ENCODE measurements around the gene GUCA2B. TPM values are rescaled to one million over a fixed set of nuclear protein-coding genes. Genes with fewer than 3 reads are reported as not detected.

GUCA2B gene
- total RNA-seq, 2 donors from 2014 or later, result not detected

DNA sequence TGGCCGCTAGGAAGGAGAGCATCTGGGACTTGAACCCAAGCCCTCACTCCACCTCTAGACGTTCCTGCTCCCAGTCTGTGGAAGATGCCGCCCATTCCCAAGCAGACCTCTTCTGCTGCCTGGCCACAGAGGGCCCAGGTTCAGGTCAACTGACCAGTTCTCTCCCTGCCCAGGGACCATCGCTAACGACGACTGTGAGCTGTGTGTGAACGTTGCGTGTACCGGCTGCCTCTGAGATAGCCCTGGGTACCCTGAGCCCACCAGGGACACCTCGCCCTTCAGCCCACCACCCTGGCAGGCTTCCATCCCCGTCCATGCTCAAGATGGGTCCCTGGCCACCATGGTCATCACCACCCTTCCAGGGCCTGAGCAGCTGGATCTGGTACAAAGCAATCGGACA is 2.2 kb downstream of the GUCA2B start:
- Histone ChIP-seq H3K36me3 (no peaks in the 10 kb centered on the region), H3K27me3 (replicated peaks; ENCODE audit: insufficient read depth) (no peaks in the 10 kb centered on the region), H3K27ac (no peak overlapping the region), H3K9me3 (no peaks in the 10 kb centered on the region), H3K4me3 (no peak overlapping the region), H3K4me1 (replicated peaks) (no peaks in the 10 kb centered on the region)
- DNase-seq (ENCODE audit: low spot score), result no peak
- intact Hi-C loops (cut with DNase I), result no loop called here
- WGBS, result 85% methylated on average over 12 of the region's 12 CpGs
- TF ChIP-seq, protein P1, sequence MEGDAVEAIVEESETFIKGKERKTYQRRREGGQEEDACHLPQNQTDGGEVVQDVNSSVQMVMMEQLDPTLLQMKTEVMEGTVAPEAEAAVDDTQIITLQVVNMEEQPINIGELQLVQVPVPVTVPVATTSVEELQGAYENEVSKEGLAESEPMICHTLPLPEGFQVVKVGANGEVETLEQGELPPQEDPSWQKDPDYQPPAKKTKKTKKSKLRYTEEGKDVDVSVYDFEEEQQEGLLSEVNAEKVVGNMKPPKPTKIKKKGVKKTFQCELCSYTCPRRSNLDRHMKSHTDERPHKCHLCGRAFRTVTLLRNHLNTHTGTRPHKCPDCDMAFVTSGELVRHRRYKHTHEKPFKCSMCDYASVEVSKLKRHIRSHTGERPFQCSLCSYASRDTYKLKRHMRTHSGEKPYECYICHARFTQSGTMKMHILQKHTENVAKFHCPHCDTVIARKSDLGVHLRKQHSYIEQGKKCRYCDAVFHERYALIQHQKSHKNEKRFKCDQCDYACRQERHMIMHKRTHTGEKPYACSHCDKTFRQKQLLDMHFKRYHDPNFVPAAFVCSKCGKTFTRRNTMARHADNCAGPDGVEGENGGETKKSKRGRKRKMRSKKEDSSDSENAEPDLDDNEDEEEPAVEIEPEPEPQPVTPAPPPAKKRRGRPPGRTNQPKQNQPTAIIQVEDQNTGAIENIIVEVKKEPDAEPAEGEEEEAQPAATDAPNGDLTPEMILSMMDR (IDR thresholded peaks at IDR 0.05), result no peak

DNA sequence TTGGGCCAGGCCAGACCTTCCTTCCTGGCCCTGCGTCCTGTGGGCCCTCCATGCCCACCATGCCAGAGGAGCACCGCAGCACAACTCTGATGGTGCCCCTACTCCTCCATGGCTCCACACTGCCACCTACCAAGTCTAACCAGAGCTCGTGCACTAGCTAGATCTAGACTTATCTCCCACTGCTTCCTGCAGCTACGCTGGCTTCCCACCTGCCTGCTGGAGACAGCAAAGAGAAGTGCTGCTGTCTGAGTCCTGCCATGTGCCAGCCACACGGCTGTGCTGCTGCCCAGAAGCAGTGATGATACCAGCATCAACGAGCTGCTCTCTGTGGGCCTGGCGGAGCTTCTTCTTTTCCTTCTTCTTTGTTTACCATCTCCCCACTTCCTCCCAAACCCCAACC is 4.5 kb downstream of the GUCA2B start:
- intact Hi-C loops (cut with DNase I), result no loop called here
- Histone ChIP-seq H3K4me3 (no peak overlapping the region), H3K27ac (no peak overlapping the region), H3K9me3 (no peaks in the 10 kb centered on the region), H3K4me1 (replicated peaks) (no peaks in the 10 kb centered on the region), H3K27me3 (replicated peaks; ENCODE audit: insufficient read depth) (no peaks in the 10 kb centered on the region), H3K36me3 (no peaks in the 10 kb centered on the region)
- DNase-seq (ENCODE audit: low spot score), result no peak
- WGBS, result 69% methylated on average over 7 of the region's 7 CpGs
- TF ChIP-seq POLR2AphosphoS5 (IDR thresholded peaks at IDR 0.05) (no peak), POLR2A (IDR thresholded peaks at IDR 0.05) (no peak)
- TF ChIP-seq, protein P1 (IDR thresholded peaks at IDR 0.05), result no peak

DNA sequence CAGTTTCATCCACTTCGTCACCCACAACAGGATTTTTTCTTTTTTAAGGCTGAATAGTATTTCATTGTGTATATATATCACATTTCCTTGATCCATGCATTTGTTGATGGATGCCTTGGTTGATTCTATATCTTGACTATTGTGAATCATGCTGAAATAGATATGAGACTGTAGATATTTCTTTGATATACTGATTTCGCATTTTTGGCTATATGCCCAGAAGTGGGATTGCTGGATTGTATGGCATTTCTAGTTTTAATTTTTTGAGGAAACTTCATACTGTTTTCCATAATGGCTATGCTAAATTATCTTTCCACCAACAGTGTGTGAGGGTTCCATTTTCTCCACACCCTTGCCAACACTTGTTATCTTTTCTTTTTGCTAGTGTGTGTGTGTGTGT is 5.0 kb downstream of the GUCA2B start:
- Histone ChIP-seq H3K9me3 (no peaks in the 10 kb centered on the region), H3K36me3 (no peaks in the 10 kb centered on the region), H3K27ac (no peak overlapping the region), H3K4me1 (replicated peaks) (no peaks in the 10 kb centered on the region), H3K27me3 (replicated peaks; ENCODE audit: insufficient read depth) (no peaks in the 10 kb centered on the region), H3K4me3 (no peak overlapping the region)
- intact Hi-C loops (cut with DNase I), result no loop called here
- TF ChIP-seq, protein P1 (IDR thresholded peaks at IDR 0.05), result no peak
- no peak for TF ChIP-seq POLR2A (IDR thresholded peaks at IDR 0.05)
- TF ChIP-seq POLR2AphosphoS5 (IDR thresholded peaks at IDR 0.05), result no peak
- no peak for DNase-seq (ENCODE audit: low spot score)
- WGBS, result 73% methylated on average over 2 of the region's 2 CpGs

DNA sequence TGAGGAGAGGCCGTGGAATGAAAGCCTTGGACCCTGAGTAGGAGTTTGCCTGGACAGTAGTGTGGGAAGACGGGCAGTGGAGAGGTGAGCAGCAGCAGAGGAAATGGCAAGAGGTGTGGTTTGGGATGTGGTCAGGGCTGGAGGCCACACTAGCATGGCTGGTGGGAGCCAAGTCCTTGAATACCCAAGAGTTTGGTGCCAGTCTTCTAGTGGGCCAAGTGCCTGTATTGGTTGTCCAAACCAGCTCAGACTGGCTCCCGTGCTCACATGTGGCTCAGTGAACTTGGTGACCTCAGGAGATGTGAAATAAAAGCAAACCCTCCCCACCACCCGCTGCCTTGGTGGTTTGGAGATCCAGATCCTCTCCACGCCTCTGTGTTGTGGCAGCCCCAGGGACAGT is 9.0 kb downstream of the GUCA2B start:
- no peak for DNase-seq (ENCODE audit: low spot score)
- no peak overlapping the region for H3K27ac ChIP-seq
- no peaks in the 10 kb centered on the region for H3K9me3 ChIP-seq
- H3K27me3 ChIP-seq (replicated peaks; ENCODE audit: insufficient read depth), result no peaks in the 10 kb centered on the region
- no peak overlapping the region for H3K4me3 ChIP-seq
- TF ChIP-seq, protein P1 (IDR thresholded peaks at IDR 0.05), result no peak
- TF ChIP-seq POLR2A (IDR thresholded peaks at IDR 0.05) (no peak), POLR2AphosphoS5 (IDR thresholded peaks at IDR 0.05) (no peak)
- 89% methylated on average over 5 of the region's 5 CpGs for WGBS
- no peaks in the 10 kb centered on the region for H3K36me3 ChIP-seq
- intact Hi-C loops (cut with DNase I), result no loop called here
- no peaks in the 10 kb centered on the region for H3K4me1 ChIP-seq (replicated peaks)

DNA sequence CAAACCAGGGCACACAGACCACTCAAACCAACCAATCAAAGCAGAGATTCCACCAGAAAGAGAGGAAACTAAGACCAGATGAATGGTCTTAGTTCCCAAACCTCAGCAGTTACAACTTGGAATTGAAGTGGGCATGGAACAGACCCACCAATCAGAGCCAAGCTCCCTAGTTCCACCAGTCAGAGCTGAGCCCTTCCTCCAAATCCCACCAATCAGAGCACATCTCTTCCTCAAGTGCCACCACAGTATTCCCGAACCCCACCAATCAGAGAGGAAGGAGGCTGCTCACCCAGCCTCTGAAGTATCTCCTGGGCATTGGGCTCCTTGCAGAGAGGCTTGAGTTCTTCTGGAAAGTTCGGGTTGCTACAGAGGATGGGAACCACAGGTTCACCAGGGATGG is 9.9 kb downstream of the GUCA2B start:
- Histone ChIP-seq H3K4me1 (replicated peaks) (no peaks in the 10 kb centered on the region), H3K36me3 (no peaks in the 10 kb centered on the region), H3K4me3 (no peak overlapping the region), H3K9me3 (no peaks in the 10 kb centered on the region), H3K27me3 (replicated peaks; ENCODE audit: insufficient read depth) (no peaks in the 10 kb centered on the region), H3K27ac (no peak overlapping the region)
- intact Hi-C loops (cut with DNase I), result no loop called here
- TF ChIP-seq, protein P1 (IDR thresholded peaks at IDR 0.05), result no peak
- no peak for TF ChIP-seq POLR2A (IDR thresholded peaks at IDR 0.05)
- TF ChIP-seq POLR2AphosphoS5 (IDR thresholded peaks at IDR 0.05), result no peak
- WGBS, result 92% methylated on average over 2 of the region's 2 CpGs
- no peak for DNase-seq (ENCODE audit: low spot score)

Data from prostate gland (tissue), 2 donors.